Islet of Langerhans (tissue), 1 donor: ENCODE data around the gene FUNDC1.

Experiments used
- FAIRE-seq: peaks from one replicate; lab custom pipeline; 2011; peaks lifted over from hg19 to GRCh38; lab: Jason Lieb, UNC

Gene FUNDC1

GRCh38 chrX:44480591-44480990 is 62.1 kb downstream of the FUNDC1 start:
- no peak for FAIRE-seq

GRCh38 chrX:44474410-44474809 is 68.2 kb downstream of the FUNDC1 start:
- FAIRE-seq = no peak
